K562 (cell line): ENCODE data around the gene MVD. TPM values are rescaled to one million over a fixed set of nuclear protein-coding genes. Genes with fewer than 3 reads are reported as not detected.

ENCODE experiments used
- ATAC-seq: fragments of 200-7000 bp; cut with Tn5 transposase; 3 replicates; pipeline ENCODE4 v1.9.1; 2020; ENCODE audit warnings: moderate library complexity
- BruUV-seq: library from RNA; stranded (reverse); fragments of 400-500 nt; replicated peaks from 2 replicates; lab custom pipeline; 2021; lab: Mats Ljungman, UMichigan
- CTCF ChIA-PET: fragments of 300-600 bp; formaldehyde crosslinking; extraction: SDS; loops from one replicate; lab custom pipeline; 2021; ENCODE audit warnings: low intra/inter-chr PET ratio; lab: Yijun Ruan, JAX
- POLR2A ChIA-PET: fragments of 300-600, 350-650 bp; sonication (Branson Sonifier 250); formaldehyde crosslinking; extraction: SDS; loops from one replicate; lab custom pipeline; 2021; ENCODE audit warnings: antibody characterized with exemption, inconsistent platforms; lab: Yijun Ruan, JAX
- DNase-seq, 4 experiments: peaks; one replicate each; pipeline versions ENCODE4 v3.0.0 to v3.0.0-alpha.2; 2011 to 2018; ENCODE audit warnings: low spot score in 3 of 4, mixed read lengths in 3 of 4; ENCODE audit errors: extremely low read depth in 1 of 4
- FAIRE-seq: peaks from 2 replicates; lab custom pipeline; 2011; peaks lifted over from hg19 to GRCh38; lab: Jason Lieb, UNC
- H2AFZ ChIP-seq: 2 replicates; pipeline ENCODE4 v1.6.0; 2011; ENCODE audit warnings: low read depth, low read length, control low read depth, inconsistent platforms
- H3K27ac ChIP-seq: fragments of 200-600 bp; 3 replicates; pipeline ENCODE4 v1.8.0; 2011; ENCODE audit warnings: low read depth, mild to moderate bottlenecking, control low read depth, inconsistent platforms, low read length, moderate library complexity, mixed read lengths; ENCODE audit errors: extremely low read depth
- H3K27me3 ChIP-seq, 2 experiments: fragments of 300-600 bp in 1 of 2; 2 replicates in 1 of 2; 3 replicates in 1 of 2; pipeline versions ENCODE4 v1.6.0 to v1.8.0; 2011; ENCODE audit warnings: inconsistent platforms in 2 of 2, low read length in 2 of 2, mild to moderate bottlenecking in 1 of 2, mixed read lengths in 1 of 2, moderate library complexity in 1 of 2; ENCODE audit not compliant: control insufficient read depth in 2 of 2, insufficient read depth in 2 of 2
- H3K36me3 ChIP-seq: fragments of 300-600 bp; 3 replicates; pipeline ENCODE4 v1.8.0; 2011; ENCODE audit warnings: mild to moderate bottlenecking, low read length, inconsistent platforms; ENCODE audit not compliant: control insufficient read depth, insufficient read depth
- H3K4me1 ChIP-seq, 2 experiments: fragments of 200-600 bp in 1 of 2; replicated peaks in 1 of 2; 2 replicates in 1 of 2; 3 replicates in 1 of 2; pipeline versions ENCODE4 v1.5.1 to v1.8.0; 2011; ENCODE audit warnings: inconsistent platforms in 2 of 2, low read length in 2 of 2, mild to moderate bottlenecking in 1 of 2, mixed read lengths in 1 of 2, moderate library complexity in 1 of 2; ENCODE audit not compliant: control insufficient read depth in 2 of 2, insufficient read depth in 2 of 2
- H3K4me2 ChIP-seq: 2 replicates; pipeline ENCODE4 v1.6.1; 2011; ENCODE audit warnings: low read length, control low read depth, inconsistent platforms, mixed read lengths; ENCODE audit not compliant: insufficient read depth
- H3K4me3 ChIP-seq: fragments of 200-600 bp; sonication (generic), shearing (Covaris generic); 2 replicates; pipeline ENCODE4 v1.5.1; 2016; ENCODE audit warnings: control low read depth, inconsistent platforms
- H3K79me2 ChIP-seq: fragments of 200-600 bp; 3 replicates; pipeline ENCODE4 v1.8.0; 2011; ENCODE audit warnings: low read length, inconsistent platforms; ENCODE audit not compliant: control insufficient read depth, insufficient read depth
- H3K9ac ChIP-seq, 2 experiments: 2 replicates each; pipeline versions ENCODE4 v1.6.0 to v1.6.1; 2011; ENCODE audit warnings: low read depth in 2 of 2, low read length in 2 of 2, control low read depth in 1 of 2, inconsistent platforms in 1 of 2, mild to moderate bottlenecking in 1 of 2, mixed read lengths in 1 of 2; ENCODE audit not compliant: insufficient read depth in 1 of 2
- H3K9me1 ChIP-seq: one replicate; pipeline ENCODE4 v1.6.0; 2011; ENCODE audit warnings: inconsistent platforms, mild to moderate bottlenecking, low read length, moderate library complexity; ENCODE audit not compliant: control insufficient read depth, insufficient read depth
- H3K9me3 ChIP-seq: replicated peaks from 2 replicates; pipeline ENCODE4 v1.5.1; 2011; ENCODE audit warnings: low read depth, low read length, inconsistent platforms; ENCODE audit not compliant: control insufficient read depth, insufficient read depth
- H4K20me1 ChIP-seq: replicated peaks from 2 replicates; pipeline ENCODE4 v1.6.1; 2011; ENCODE audit warnings: low read length, inconsistent platforms, mixed read lengths; ENCODE audit not compliant: control insufficient read depth, insufficient read depth
- ETV5 ChIP-seq: sonication (generic); formaldehyde crosslinking; IDR thresholded peaks from 2 replicates; pipeline ENCODE4 v1.4.0; 2020; ENCODE audit warnings: low read depth, mild to moderate bottlenecking, missing genetic modification reagents
- GTF2F1 ChIP-seq: IDR thresholded peaks from 2 replicates; pipeline ENCODE4 v1.6.1; 2011; ENCODE audit warnings: low read depth, low read length, improper control_type of control experiment
- HNRNPH1 ChIP-seq: fragments of 200-400 bp; formaldehyde crosslinking; optimal IDR thresholded peaks from 2 replicates; pipeline ENCODE3; 2017; ENCODE audit warnings: low read depth, mild to moderate bottlenecking, low read length, moderate library complexity
- MXI1 ChIP-seq: IDR thresholded peaks from 2 replicates; pipeline ENCODE4 v1.6.1; 2011; ENCODE audit warnings: low read depth, mild to moderate bottlenecking, improper control_type of control experiment, low read length
- ZFPM2 ChIP-seq: fragments of 250-450 bp; sonication (Bioruptor Pico); IDR thresholded peaks from 2 replicates; pipeline ENCODE4 v1.5.1; 2022; ENCODE audit warnings: mild to moderate bottlenecking
- ZNF696 ChIP-seq: fragments of 250-450 bp; sonication (Bioruptor Pico); conservative IDR thresholded peaks from 2 replicates; pipeline ENCODE4 v1.4.0; 2020; ENCODE audit warnings: mild to moderate bottlenecking, moderate library complexity
- WGBS: fragments of 100-300 bp; shearing (Covaris generic); methylation state at CpG from one replicate; pipeline ENCODE4 v1.1.6; 2016; ENCODE audit warnings: low coverage, mixed read lengths; ENCODE audit not compliant: insufficient coverage; ENCODE audit errors: missing lambda C conversion rate; 5-methylcytosine and 5-hydroxymethylcytosine counted together
- in situ Hi-C: fragments of 300-500 bp; cut with MboI; formaldehyde crosslinking; loops from 4 replicates; pipeline ENCODE4 v1.15.0; 2018; ENCODE audit warnings: inconsistent platforms, mixed read lengths
- intact Hi-C: fragments of 100-400 bp; cut with micrococcal nuclease; formaldehyde crosslinking; loops from 2 replicates; pipeline ENCODE4 v1.14.2; 2022
- polyA plus RNA-seq, 8 experiments: library from polyadenylated mRNA; depleted of rRNA in 4 of 8; stranded (reverse) in 5 of 8; unstranded in 3 of 8; fragments of >200 nt; fragmentation: Nextera tagmentation in 2 of 8; fragmentation: Illumina TruSeq in 1 of 8; extraction: Ambion mirVana in 2 of 8; extraction: Trizol in 1 of 8; gene quantifications; 2 replicates each; pipeline versions ENCODE4 v1.2.1 to v1.2.3, GENCODE V29; 2011 to 2014; ENCODE audit warnings: inconsistent platforms in 1 of 8, missing spikeins in 1 of 8
- total RNA-seq, 7 experiments: library from RNA; depleted of rRNA in 6 of 7; stranded (reverse); fragments of >200 nt in 6 of 7; fragmentation: Illumina TruSeq in 2 of 7; extraction: Trizol in 2 of 7; gene quantifications; 2 replicates each; pipeline versions ENCODE4 v1.2.1 to v1.2.3, GENCODE V29; 2011 to 2021; ENCODE audit warnings: low replicate concordance in 1 of 7
- TF ChIP-seq, protein P1 (sequence below): fragments of 200-800 bp; sonication (Bioruptor generic); IDR thresholded peaks from 2 replicates; pipeline ENCODE4 v1.6.1; 2017; ENCODE audit warnings: missing genetic modification characterization, missing compliant biosample characterization

Gene MVD
- total and polyA plus RNA-seq, 9 of the 15 experiments (the other 6 are each of a cell fraction or from before 2014, with no cell fraction given), result 12.2 to 141 (median 45.3) TPM

DNA sequence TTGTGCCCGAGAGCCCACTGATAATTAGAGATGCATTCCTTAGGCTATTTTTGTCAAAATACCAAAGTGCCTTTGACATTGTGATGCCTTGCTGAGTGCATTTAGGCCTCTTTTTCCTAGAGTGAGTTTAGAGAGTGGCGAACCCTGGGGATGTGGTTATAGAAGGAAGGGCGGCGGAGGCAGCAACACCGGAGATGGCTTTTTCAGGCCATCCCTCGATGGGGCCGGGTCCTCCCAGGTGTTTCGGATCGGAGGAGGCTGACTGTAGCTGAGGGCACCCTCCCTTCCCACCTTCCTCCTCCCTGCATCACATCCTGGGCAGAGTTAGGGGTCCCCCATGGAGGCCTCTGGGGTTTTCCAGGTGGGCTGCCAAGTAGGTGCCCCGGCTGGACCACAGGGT lies 30.0 kb upstream of the MVD start (continued):
- TF ChIP-seq MXI1 (no peak), GTF2F1 (no peak), HNRNPH1 (no peak), ZFPM2 (CRISPR knock-in tag) (no peak), ZNF696 (CRISPR knock-in tag) (no peak)
- TF ChIP-seq, all 486 proteins: peak for 0

DNA sequence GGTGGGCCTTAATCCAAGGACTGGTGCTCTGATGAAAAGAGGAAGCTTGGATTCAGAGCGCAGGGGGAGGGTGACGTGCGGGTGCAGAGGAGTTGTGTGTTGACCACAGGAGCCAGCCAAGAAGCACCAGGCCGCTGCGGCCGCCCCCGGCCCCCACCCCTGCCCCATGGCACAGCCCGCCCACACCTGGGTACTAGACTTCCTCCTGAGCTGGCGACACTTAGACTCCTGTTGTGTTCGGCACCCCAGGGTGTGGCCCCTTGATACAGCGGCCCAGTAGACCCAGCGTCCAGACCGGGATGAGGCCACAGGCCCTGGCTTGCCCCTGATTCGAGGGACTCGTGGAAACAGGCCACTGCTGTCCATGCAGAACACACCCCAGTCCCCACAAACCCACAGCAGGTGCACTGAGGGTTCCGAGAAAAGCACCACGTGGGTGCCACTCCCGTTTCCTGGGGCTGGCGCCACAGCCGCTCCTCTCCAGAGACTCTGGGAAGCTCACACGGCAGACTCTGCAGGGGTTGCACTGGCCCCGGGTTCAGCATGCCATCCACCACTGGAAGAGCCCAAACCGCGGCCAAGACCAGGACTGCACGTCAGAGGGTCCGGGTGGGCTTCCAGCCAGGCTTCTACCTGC lies 29.2 kb upstream of the MVD start:
- ATAC-seq, result no peak
- H3K4me1 ChIP-seq, result peaks cover 33 to 85% of the 10 kb centered on the region in 2 experiments
- no peaks in the 10 kb centered on the region for H3K9me1 ChIP-seq
- H3K27ac ChIP-seq, result no peak overlapping the region
- FAIRE-seq, result peak; percentile 11
- no peaks in the 10 kb centered on the region for H3K9me3 ChIP-seq
- POLR2A ChIA-PET, result interaction anchor here (1.0 to 1.4 kb wide), 3 partner anchors 9 to 15 kb away, joined by 3 to 4 read pairs (median 3); no protein-coding TSS in a partner anchor
- H2AFZ ChIP-seq, result no peak overlapping the region
- CTCF ChIA-PET, result interaction anchor here (0.6 kb wide), 1 partner anchor 45 kb away, joined by 3 read pairs; no protein-coding TSS in a partner anchor
- H3K4me3 ChIP-seq, result no peak overlapping the region
- no peaks in the 10 kb centered on the region for H4K20me1 ChIP-seq
- H3K4me2 ChIP-seq, result no peak overlapping the region
- H3K79me2 ChIP-seq, result no peaks in the 10 kb centered on the region
- no TSS peak for BruUV-seq
- WGBS, result 55% methylated on average over 26 of the region's 26 CpGs
- in situ Hi-C loops (no loop called here), intact Hi-C loops (no loop called here)
- H3K9ac ChIP-seq, result peak overlapping the region in 1 of 2 experiments; percentile 86; a peak in 2 of 4 replicates
- H3K36me3 ChIP-seq, result peaks cover 11% of the 10 kb centered on the region; the same call in 1 of the 3 replicates
- DNase-seq, result no peak
- no peaks in the 10 kb centered on the region for H3K27me3 ChIP-seq
- TF ChIP-seq, protein P1, sequence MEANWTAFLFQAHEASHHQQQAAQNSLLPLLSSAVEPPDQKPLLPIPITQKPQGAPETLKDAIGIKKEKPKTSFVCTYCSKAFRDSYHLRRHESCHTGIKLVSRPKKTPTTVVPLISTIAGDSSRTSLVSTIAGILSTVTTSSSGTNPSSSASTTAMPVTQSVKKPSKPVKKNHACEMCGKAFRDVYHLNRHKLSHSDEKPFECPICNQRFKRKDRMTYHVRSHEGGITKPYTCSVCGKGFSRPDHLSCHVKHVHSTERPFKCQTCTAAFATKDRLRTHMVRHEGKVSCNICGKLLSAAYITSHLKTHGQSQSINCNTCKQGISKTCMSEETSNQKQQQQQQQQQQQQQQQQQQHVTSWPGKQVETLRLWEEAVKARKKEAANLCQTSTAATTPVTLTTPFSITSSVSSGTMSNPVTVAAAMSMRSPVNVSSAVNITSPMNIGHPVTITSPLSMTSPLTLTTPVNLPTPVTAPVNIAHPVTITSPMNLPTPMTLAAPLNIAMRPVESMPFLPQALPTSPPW (CRISPR knock-in tag), result peak; percentile 72
- TF ChIP-seq ETV5 (CRISPR knock-in tag), result no peak
